Osteocyte (in vitro differentiated cells): ENCODE data around the gene MAFG. TPM values are rescaled to one million over a fixed set of nuclear protein-coding genes. Genes with fewer than 3 reads are reported as not detected.
"Not testable (repeated sequence)": the region's sequence is repeated elsewhere in the genome, so short reads cannot be mapped to it uniquely, and the experiment has no call there.

ENCODE experiments used
- DNase-seq: peaks from one replicate; pipeline ENCODE4 v3.0.0; 2021; ENCODE audit warnings: mixed read lengths; ENCODE audit not compliant: unreplicated experiment; ENCODE audit errors: extremely low spot score
- H3K27ac Mint-ChIP-seq: one replicate; pipeline ENCODE4 v1.8.0; 2021; ENCODE audit warnings: mild to moderate bottlenecking, mixed read lengths; ENCODE audit not compliant: unreplicated experiment
- H3K27me3 Mint-ChIP-seq: one replicate; pipeline ENCODE4 v1.8.0; 2021; ENCODE audit warnings: mixed read lengths; ENCODE audit not compliant: unreplicated experiment
- H3K36me3 Mint-ChIP-seq: one replicate; pipeline ENCODE4 v1.8.0; 2021; ENCODE audit warnings: mixed read lengths; ENCODE audit not compliant: unreplicated experiment
- H3K4me1 Mint-ChIP-seq: one replicate; pipeline ENCODE4 v1.8.0; 2021; ENCODE audit warnings: mixed read lengths; ENCODE audit not compliant: unreplicated experiment
- H3K4me3 Mint-ChIP-seq: one replicate; pipeline ENCODE4 v1.8.0; 2021; ENCODE audit warnings: mild to moderate bottlenecking, moderate library complexity, mixed read lengths; ENCODE audit not compliant: unreplicated experiment
- H3K9me3 Mint-ChIP-seq: one replicate; pipeline ENCODE4 v1.8.0; 2021; ENCODE audit warnings: mixed read lengths; ENCODE audit not compliant: unreplicated experiment
- total RNA-seq: library from RNA; stranded (reverse); gene quantifications from 2 replicates; pipeline ENCODE4 v1.2.1, GENCODE V29; 2021
- TF ChIP-seq, protein P1 (sequence below): fragments of 200-600 bp; sonication (generic); IDR thresholded peaks from 2 replicates; pipeline ENCODE4 v1.5.0; 2021; ENCODE audit warnings: antibody characterized with exemption, mild to moderate bottlenecking, moderate library complexity

MAFG gene
- total RNA-seq, 1 donor from 2014 or later, result 34.7 TPM

DNA sequence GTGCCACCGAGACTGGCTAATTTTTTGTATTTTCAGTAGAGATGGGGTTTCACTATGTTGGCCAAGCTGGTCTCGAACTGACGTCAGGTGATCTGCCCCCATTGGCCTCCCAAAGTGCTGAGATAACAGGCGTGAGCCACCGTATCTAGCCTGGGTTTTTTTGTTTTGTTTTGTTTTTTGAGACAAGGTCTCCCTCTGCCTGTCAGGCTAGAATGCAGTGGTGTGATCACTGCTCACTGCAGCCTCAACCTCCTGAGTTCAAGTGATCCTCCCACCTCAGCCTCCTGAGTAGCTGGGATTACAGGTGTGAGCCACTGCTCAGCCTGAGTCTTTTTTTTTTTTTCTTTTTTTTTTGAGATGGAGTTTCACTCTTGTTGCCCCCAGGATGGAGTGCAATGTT is 25.9 kb upstream of the MAFG start:
- peaks cover 11% of the 10 kb centered on the region for H3K27me3 Mint-ChIP-seq
- H3K27ac Mint-ChIP-seq, H3K4me1 Mint-ChIP-seq, H3K36me3 Mint-ChIP-seq, DNase-seq, H3K9me3 Mint-ChIP-seq, H3K4me3 Mint-ChIP-seq: not testable (repeated sequence)
- TF ChIP-seq, protein P1, sequence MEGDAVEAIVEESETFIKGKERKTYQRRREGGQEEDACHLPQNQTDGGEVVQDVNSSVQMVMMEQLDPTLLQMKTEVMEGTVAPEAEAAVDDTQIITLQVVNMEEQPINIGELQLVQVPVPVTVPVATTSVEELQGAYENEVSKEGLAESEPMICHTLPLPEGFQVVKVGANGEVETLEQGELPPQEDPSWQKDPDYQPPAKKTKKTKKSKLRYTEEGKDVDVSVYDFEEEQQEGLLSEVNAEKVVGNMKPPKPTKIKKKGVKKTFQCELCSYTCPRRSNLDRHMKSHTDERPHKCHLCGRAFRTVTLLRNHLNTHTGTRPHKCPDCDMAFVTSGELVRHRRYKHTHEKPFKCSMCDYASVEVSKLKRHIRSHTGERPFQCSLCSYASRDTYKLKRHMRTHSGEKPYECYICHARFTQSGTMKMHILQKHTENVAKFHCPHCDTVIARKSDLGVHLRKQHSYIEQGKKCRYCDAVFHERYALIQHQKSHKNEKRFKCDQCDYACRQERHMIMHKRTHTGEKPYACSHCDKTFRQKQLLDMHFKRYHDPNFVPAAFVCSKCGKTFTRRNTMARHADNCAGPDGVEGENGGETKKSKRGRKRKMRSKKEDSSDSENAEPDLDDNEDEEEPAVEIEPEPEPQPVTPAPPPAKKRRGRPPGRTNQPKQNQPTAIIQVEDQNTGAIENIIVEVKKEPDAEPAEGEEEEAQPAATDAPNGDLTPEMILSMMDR, result peak; percentile 10

DNA sequence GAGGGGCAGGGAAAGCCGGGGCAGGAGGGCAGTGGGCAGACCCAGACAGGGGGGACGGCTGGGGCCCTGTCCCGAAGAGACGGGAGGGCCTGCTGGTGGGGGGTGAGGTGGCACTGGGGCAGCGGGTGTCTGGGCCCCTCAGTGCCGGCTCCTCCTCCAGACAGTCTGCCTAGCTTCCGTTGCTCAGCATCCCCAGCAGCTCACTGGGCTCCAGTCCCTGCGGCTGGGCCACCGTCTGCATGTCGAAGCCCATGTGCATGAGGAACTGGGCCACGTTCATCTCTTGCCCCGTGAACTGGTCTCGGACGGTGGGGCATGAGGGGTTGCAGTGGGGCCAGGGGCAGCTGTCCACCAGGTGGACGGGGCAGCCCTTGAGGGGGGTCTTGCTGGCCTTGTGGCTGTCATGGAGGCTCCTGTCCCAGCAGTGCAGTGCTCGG is 25.3 kb upstream of the MAFG start:
- Mint-ChIP-seq H3K9me3 (no peaks in the 10 kb centered on the region), H3K27me3 (peaks cover 8% of the 10 kb centered on the region), H3K36me3 (no peaks in the 10 kb centered on the region), H3K4me3 (no peak overlapping the region), H3K4me1 (no peaks in the 10 kb centered on the region), H3K27ac (no peak overlapping the region)
- DNase-seq, result no peak
- TF ChIP-seq, protein P1, result no peak

DNA sequence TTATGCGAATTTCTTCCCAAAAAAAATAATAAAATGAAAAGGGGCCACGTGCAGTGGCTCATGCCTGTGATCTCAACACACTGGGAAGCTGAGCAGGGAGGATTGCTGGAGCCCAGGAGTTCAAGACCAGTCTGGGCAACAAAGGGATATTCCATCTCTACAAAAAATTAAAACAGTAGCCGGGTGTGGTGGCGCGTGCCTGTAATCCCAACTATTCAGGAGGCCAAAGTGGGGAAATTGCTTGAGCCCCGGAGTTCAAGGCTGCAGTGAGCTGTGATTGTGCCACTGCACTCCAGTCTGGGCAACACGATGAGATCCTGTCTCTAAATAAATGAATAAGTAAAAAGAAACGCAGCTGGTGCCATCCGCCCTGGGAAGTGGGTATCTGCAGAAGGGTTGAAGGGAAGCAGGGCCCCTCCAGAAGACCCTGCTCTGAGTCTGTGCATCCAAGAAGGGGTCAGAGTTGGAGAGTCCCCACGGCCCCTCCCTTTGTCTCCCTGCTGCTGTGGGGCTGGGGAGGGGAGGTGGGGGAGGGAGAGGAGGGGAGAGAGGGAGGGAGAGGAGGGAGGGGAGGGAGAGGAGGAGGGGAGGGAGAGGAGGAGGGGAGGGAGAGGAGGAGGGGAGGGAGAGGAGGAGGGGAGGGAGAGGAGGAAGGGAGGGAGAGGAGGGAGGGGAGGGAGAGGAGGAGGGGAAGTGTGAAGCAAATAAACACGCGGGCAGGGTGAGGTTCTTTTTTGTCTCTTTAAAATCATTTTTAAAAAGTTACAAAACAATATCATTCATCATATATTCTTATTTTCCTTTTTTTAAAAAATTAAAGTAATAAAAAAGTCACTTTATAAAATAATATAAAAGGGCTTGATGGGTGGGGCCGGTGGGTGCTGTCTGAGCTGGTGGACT is 24.5 kb upstream of the MAFG start:
- no peaks in the 10 kb centered on the region for H3K9me3 Mint-ChIP-seq
- DNase-seq, result no peak
- H3K27me3 Mint-ChIP-seq, result peaks cover 5% of the 10 kb centered on the region
- no peaks in the 10 kb centered on the region for H3K4me1 Mint-ChIP-seq
- H3K36me3 Mint-ChIP-seq, result no peaks in the 10 kb centered on the region
- TF ChIP-seq, protein P1, result no peak
- H3K27ac Mint-ChIP-seq, result no peak overlapping the region
- H3K4me3 Mint-ChIP-seq, result no peak overlapping the region

- Mint-ChIP-seq H3K4me1 (no peaks in the 10 kb centered on the region), H3K36me3 (no peaks in the 10 kb centered on the region), H3K9me3 (no peaks in the 10 kb centered on the region), H3K27me3 (peaks cover 6% of the 10 kb centered on the region), H3K27ac (no peak overlapping the region), H3K4me3 (no peak overlapping the region)
- no peak for DNase-seq
- TF ChIP-seq, protein P1, result no peak
Measured at GRCh38 chr17:81950501-81950900, 23.0 kb upstream of the MAFG start.

DNA sequence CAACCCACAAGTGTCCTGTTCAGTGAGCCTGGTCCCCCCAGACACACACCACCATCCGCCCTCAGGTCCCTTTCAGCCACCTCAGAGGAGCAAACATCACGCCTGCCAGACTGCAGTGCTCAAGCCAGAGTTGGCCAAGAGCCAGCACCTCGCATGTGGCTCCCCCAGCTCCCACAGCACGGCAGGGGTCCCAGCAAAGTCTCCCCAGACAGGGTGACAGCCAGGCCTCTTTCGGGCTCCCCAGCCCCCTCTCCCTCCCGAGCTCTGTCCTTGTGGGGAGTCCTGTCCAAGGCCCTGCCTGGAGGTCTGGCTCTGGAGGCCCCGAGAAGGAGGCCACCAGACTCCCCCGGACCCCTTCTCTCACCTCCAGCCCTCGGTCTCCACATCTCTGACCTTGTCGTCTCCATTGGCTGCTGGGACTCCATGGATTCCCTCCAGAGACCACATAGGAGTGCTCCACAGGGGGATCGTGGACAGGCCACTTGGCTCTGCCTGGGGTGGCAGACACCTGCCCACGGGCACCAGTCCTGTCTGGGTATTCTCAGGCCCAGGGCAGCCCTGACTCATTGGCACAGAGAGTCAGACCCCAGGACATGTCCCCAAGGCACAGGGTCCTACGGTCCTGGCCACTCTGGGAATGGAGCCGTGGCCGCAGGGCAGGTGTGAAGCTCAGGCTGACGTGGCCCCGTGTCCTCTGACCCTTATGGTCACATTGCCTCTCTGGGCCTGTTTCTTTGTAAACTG is 21.3 kb upstream of the MAFG start:
- H3K27me3 Mint-ChIP-seq, result peaks cover 6% of the 10 kb centered on the region
- no peak overlapping the region for H3K27ac Mint-ChIP-seq
- DNase-seq, result no peak
- H3K4me3 Mint-ChIP-seq, result no peak overlapping the region
- no peaks in the 10 kb centered on the region for H3K9me3 Mint-ChIP-seq
- no peaks in the 10 kb centered on the region for H3K4me1 Mint-ChIP-seq
- H3K36me3 Mint-ChIP-seq, result no peaks in the 10 kb centered on the region
- TF ChIP-seq, protein P1, result no peak
